Loucy (cell line): ENCODE measurements around the gene HOXC11.

Source experiments
- EZH2phosphoT487 ChIP-seq: fragments of 200-600 bp; IDR thresholded peaks from 2 replicates; pipeline ENCODE4 v1.6.1; 2018; ENCODE audit warnings: antibody characterized with exemption, mild to moderate bottlenecking, moderate library complexity, borderline replicate concordance
- TF ChIP-seq, protein P1 (sequence below): fragments of 200-600 bp; sonication (generic); conservative IDR thresholded peaks from 2 replicates; pipeline ENCODE4 v1.5.1; 2014; ENCODE audit warnings: mild to moderate bottlenecking, antibody characterized with exemption, low read length

- TF ChIP-seq, protein P1, sequence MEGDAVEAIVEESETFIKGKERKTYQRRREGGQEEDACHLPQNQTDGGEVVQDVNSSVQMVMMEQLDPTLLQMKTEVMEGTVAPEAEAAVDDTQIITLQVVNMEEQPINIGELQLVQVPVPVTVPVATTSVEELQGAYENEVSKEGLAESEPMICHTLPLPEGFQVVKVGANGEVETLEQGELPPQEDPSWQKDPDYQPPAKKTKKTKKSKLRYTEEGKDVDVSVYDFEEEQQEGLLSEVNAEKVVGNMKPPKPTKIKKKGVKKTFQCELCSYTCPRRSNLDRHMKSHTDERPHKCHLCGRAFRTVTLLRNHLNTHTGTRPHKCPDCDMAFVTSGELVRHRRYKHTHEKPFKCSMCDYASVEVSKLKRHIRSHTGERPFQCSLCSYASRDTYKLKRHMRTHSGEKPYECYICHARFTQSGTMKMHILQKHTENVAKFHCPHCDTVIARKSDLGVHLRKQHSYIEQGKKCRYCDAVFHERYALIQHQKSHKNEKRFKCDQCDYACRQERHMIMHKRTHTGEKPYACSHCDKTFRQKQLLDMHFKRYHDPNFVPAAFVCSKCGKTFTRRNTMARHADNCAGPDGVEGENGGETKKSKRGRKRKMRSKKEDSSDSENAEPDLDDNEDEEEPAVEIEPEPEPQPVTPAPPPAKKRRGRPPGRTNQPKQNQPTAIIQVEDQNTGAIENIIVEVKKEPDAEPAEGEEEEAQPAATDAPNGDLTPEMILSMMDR = no peak
- no peak for TF ChIP-seq EZH2phosphoT487
Measured at GRCh38 chr12:53952335-53952694, 20.6 kb upstream of the HOXC11 start.
